ENCODE measurements around the gene LCA5L. TPM values are rescaled to one million over a fixed set of nuclear protein-coding genes. Genes with fewer than 3 reads are reported as not detected.

LCA5L gene
- total RNA-seq, 1 donor from 2014 or later = 2.0 TPM

DNA sequence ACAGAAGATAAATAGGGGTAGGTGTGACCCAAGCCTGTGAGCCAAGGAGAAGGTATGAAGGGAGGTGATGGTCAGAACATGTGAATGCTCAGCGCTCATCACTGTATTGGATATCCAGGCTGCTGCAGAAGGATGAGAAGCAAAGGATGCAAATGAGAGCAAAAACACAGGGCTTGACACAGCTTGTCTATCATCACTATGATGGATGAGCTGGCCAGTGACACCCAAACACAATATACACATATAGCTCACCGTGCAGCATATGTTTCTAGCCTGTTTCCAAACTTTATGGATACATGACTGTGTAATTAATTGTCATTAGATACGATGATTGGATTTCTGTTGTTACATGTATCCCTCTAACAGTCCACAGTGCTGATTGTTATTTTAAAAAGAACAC is 82.8 kb downstream of the LCA5L start:
- DNase-seq (ENCODE audit: extremely low read depth, low read depth, low spot score) = no peak

DNA sequence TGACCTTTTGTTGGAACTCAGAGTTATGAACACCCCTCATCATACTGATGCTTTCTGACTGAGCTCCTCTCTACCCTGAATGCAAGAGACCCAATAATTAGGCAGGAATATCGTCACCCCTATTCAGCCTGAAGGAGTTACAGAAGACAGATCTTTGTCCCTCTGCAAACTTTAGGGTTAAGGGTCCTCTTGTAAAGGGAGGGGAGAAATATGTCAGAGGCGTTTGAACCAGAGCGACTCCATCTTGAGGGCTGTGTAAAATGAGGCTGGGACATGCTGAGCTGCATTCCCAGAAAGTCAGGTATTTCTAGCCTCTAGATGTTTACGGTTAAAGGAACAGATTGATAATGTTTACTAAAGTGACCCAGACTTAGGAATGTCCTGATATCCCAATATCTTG is 86.2 kb downstream of the LCA5L start:
- DNase-seq (ENCODE audit: extremely low read depth, low read depth, low spot score) = no peak

Other genes starting within 250 kb of the LCA5L start
- 17.3 and 35.9 TPM in 2 replicates for gene BRWD1, start 132.1 kb downstream of the LCA5L start, total RNA-seq
- 187 and 221 TPM in 2 replicates for gene HMGN1, start 96.7 kb downstream of the LCA5L start, total RNA-seq
- gene SH3BGR, start 6.2 kb upstream of the LCA5L start, total RNA-seq = 0.64 TPM in 1 of 2 replicates, not detected in the other
- gene B3GALT5, start 167.2 kb upstream of the LCA5L start, total RNA-seq = 1.1 and 3.6 TPM in 2 replicates